Stomach (tissue), 4 donors: ENCODE data around the gene NTRK2.

ENCODE experiments used
- EP300 ChIP-seq: sonication (generic); formaldehyde crosslinking; IDR thresholded peaks from one replicate; pipeline ENCODE4 v1.6.1; 2017; ENCODE audit warnings: antibody characterized with exemption
- POLR2A ChIP-seq, 4 donors: fragments of 450-650 bp; IDR thresholded peaks; one replicate each; pipeline ENCODE4 v1.6.1; 2016; ENCODE audit warnings: antibody characterized with exemption in 4 of 4, control low read depth in 2 of 4, mild to moderate bottlenecking in 1 of 4, moderate library complexity in 1 of 4
- POLR2AphosphoS5 ChIP-seq, 3 donors: sonication (generic); formaldehyde crosslinking; IDR thresholded peaks; one replicate each; pipeline ENCODE4 v1.6.1; 2016; ENCODE audit warnings: antibody characterized with exemption in 3 of 3
- TF ChIP-seq, protein P1 (sequence below), 7 experiments: fragments of 450-650 bp in 4 of 7; fragments of 200-600 bp in 3 of 7; sonication (generic) in 3 of 7; IDR thresholded peaks; one replicate each; pipeline ENCODE4 v1.5.1; 2016 to 2019; ENCODE audit warnings: antibody characterized with exemption in 7 of 7, control low read depth in 2 of 7, mild to moderate bottlenecking in 1 of 7

DNA sequence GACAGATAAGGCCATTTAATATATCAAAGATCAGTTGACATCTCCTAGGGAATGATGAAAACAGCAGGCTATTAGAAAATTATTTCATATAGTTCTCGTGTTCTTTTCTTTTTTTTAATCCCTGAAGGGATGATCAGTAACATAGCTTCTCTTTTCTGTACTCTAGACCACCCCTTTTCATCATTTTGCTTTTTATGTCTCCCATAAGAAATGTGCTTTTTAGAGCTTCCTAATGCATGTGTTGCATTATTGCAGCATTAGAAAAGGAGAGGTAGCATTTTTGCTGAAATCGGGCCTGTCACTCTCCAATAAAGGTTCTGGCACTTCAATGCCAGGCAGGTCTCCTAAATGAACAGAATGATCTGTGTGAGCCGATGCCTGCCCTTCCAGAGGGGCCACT lies 143.3 kb downstream of the NTRK2 start:
- TF ChIP-seq, protein P1, sequence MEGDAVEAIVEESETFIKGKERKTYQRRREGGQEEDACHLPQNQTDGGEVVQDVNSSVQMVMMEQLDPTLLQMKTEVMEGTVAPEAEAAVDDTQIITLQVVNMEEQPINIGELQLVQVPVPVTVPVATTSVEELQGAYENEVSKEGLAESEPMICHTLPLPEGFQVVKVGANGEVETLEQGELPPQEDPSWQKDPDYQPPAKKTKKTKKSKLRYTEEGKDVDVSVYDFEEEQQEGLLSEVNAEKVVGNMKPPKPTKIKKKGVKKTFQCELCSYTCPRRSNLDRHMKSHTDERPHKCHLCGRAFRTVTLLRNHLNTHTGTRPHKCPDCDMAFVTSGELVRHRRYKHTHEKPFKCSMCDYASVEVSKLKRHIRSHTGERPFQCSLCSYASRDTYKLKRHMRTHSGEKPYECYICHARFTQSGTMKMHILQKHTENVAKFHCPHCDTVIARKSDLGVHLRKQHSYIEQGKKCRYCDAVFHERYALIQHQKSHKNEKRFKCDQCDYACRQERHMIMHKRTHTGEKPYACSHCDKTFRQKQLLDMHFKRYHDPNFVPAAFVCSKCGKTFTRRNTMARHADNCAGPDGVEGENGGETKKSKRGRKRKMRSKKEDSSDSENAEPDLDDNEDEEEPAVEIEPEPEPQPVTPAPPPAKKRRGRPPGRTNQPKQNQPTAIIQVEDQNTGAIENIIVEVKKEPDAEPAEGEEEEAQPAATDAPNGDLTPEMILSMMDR (IDR thresholded peaks at IDR 0.05): no peak
- TF ChIP-seq POLR2A (IDR thresholded peaks at IDR 0.05) (no peak), POLR2AphosphoS5 (IDR thresholded peaks at IDR 0.05) (no peak), EP300 (no peak)
